ENCODE measurements around the gene CBFA2T2.

The CBFA2T2 gene

GRCh38 chr20:33606118-33606771 lies 116.3 kb downstream of the CBFA2T2 start:
- no peak overlapping the region for H3K4me3 Mint-ChIP-seq
- peaks cover 42% of the 10 kb centered on the region for H3K36me3 Mint-ChIP-seq (ENCODE audit: low read depth)
- peaks cover 2% of the 10 kb centered on the region for H3K27me3 Mint-ChIP-seq (ENCODE audit: low read depth, poor library complexity)
- H3K9me3 Mint-ChIP-seq: no peaks in the 10 kb centered on the region
- no peak for TF ChIP-seq CTCF (IDR thresholded peaks at IDR 0.05)
- no peaks in the 10 kb centered on the region for H3K4me1 Mint-ChIP-seq
- no peak for DNase-seq
- no peak overlapping the region for H3K27ac Mint-ChIP-seq

GRCh38 chr20:33609504-33609903 lies 119.6 kb downstream of the CBFA2T2 start:
- H3K4me1 Mint-ChIP-seq: no peaks in the 10 kb centered on the region
- H3K9me3 Mint-ChIP-seq: no peaks in the 10 kb centered on the region
- H3K4me3 Mint-ChIP-seq: no peak overlapping the region
- H3K27me3 Mint-ChIP-seq (ENCODE audit: low read depth, poor library complexity): peaks cover 2% of the 10 kb centered on the region
- no peak for TF ChIP-seq CTCF (IDR thresholded peaks at IDR 0.05)
- no peak overlapping the region for H3K27ac Mint-ChIP-seq
- H3K36me3 Mint-ChIP-seq (ENCODE audit: low read depth): peaks cover 38% of the 10 kb centered on the region
- no peak for DNase-seq

DNA sequence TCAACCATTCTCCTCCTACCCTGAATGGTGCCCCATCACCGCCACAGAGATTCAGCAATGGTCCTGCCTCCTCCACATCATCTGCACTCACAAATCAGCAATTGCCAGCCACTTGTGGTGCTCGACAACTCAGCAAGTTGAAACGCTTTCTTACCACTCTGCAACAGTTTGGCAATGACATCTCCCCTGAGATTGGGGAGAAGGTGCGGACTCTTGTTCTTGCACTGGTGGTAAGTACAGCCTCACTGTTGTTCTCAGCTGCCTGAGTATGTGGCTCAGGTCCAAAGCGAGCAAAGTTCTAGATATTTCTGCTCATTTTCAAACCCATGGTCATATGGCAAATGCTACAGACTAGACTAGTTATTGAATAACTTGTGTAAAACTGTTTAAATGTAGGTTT lies 121.2 kb downstream of the CBFA2T2 start:
- Mint-ChIP-seq H3K9me3 (no peaks in the 10 kb centered on the region), H3K27me3 (ENCODE audit: low read depth, poor library complexity) (peaks cover 2% of the 10 kb centered on the region), H3K36me3 (ENCODE audit: low read depth) (peaks cover 39% of the 10 kb centered on the region), H3K27ac (no peak overlapping the region), H3K4me3 (no peak overlapping the region), H3K4me1 (no peaks in the 10 kb centered on the region)
- DNase-seq: no peak
- no peak for TF ChIP-seq CTCF (IDR thresholded peaks at IDR 0.05)

DNA sequence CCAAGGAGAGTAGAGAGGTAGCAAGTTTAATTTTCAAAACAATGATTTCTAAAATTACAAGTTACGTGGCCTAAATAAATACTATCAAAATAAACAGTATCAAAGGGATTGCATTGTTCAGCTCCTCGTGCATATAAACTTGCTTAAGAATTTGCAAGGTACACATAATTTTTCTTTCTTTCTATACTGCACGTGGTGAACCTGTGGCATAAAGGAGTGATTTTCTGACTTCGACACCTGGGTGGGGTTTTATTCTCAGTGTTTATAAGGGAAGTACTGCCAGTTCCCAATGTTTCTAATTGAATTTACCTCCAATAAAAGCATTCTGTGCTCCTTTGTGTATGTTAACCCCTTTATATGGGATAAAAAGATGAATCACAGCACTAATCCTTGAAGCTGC lies 122.1 kb downstream of the CBFA2T2 start:
- peaks cover 41% of the 10 kb centered on the region for H3K36me3 Mint-ChIP-seq (ENCODE audit: low read depth)
- H3K27me3 Mint-ChIP-seq (ENCODE audit: low read depth, poor library complexity): peaks cover 2% of the 10 kb centered on the region
- TF ChIP-seq CTCF (IDR thresholded peaks at IDR 0.05): no peak
- H3K9me3 Mint-ChIP-seq: no peaks in the 10 kb centered on the region
- DNase-seq: no peak
- H3K4me3 Mint-ChIP-seq: no peak overlapping the region
- H3K27ac Mint-ChIP-seq: no peak overlapping the region
- H3K4me1 Mint-ChIP-seq: no peaks in the 10 kb centered on the region

DNA sequence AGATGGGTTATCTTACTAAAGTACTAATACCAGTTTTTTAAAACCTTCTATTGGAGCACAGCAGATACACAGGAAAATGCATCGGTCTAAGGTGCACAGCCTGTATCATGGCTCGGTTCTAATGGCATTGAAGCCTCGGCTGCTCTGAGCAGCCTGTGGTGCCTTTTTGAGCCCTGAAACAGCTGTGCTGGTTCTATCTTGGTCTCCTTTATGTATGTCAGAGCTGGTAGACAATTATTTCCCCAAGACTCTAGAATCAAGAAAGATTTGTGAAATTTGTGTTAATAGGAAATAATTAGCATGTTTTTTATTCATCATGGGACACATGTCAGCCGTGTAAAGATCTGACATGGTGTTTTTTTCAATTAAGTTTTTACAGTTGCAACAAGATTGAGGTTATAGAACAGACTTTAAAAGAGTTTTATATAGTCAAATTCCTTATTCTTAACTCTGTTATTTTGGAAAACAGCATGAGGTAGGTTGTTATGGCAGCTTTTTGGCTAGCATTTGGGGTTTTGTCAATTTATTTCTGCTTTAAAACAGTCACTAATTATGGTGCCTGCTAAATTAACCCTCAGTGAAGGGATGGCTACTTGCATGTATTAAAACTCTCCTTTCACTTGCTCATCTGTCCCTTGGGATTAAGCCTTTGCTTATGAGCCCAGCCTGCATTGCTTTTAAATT lies 132.0 kb downstream of the CBFA2T2 start:
- Mint-ChIP-seq H3K4me3 (no peak overlapping the region), H3K27ac (no peak overlapping the region)

More for the DNA sequence above, 132.0 kb downstream of the CBFA2T2 start:
- no peaks in the 10 kb centered on the region for H3K27me3 Mint-ChIP-seq (ENCODE audit: low read depth, poor library complexity)
- H3K9me3 Mint-ChIP-seq: no peaks in the 10 kb centered on the region
- H3K4me1 Mint-ChIP-seq: no peaks in the 10 kb centered on the region
- peaks cover 57% of the 10 kb centered on the region for H3K36me3 Mint-ChIP-seq (ENCODE audit: low read depth)
- TF ChIP-seq CTCF (IDR thresholded peaks at IDR 0.05): no peak
- DNase-seq: no peak
